Calu3 (cell line): ENCODE data around the gene BUB1. TPM values are rescaled to one million over a fixed set of nuclear protein-coding genes. Genes with fewer than 3 reads are reported as not detected.

ENCODE experiments used
- BruUV-seq: library from RNA; stranded (reverse); fragments of 400-500 nt; replicated peaks from 2 replicates; lab custom pipeline; 2021; lab: Mats Ljungman, UMichigan
- CTCF ChIA-PET: fragments of 300-600 bp; sonication (Branson Sonifier 250); formaldehyde crosslinking; loops from one replicate; lab custom pipeline; 2022; ENCODE audit warnings: antibody characterized with exemption; lab: Charles Lee
- DNase-seq: peaks from one replicate; pipeline ENCODE4 v3.0.0; 2022
- H3K27ac Mint-ChIP-seq: one replicate; pipeline ENCODE4 v1.8.0; 2022; ENCODE audit warnings: mixed read lengths; ENCODE audit not compliant: unreplicated experiment
- H3K27me3 Mint-ChIP-seq: one replicate; pipeline ENCODE4 v1.8.0; 2022; ENCODE audit warnings: mixed read lengths; ENCODE audit not compliant: unreplicated experiment
- H3K36me3 Mint-ChIP-seq: one replicate; pipeline ENCODE4 v1.8.0; 2022; ENCODE audit warnings: mild to moderate bottlenecking, moderate library complexity, mixed read lengths; ENCODE audit not compliant: insufficient read depth, unreplicated experiment
- H3K4me1 Mint-ChIP-seq: one replicate; pipeline ENCODE4 v1.8.0; 2022; ENCODE audit warnings: mild to moderate bottlenecking, low read depth, mixed read lengths; ENCODE audit not compliant: unreplicated experiment
- H3K4me3 Mint-ChIP-seq: one replicate; pipeline ENCODE4 v1.8.0; 2022; ENCODE audit warnings: mild to moderate bottlenecking, low read depth, moderate library complexity, mixed read lengths; ENCODE audit not compliant: unreplicated experiment
- H3K9me3 Mint-ChIP-seq: one replicate; pipeline ENCODE4 v1.8.0; 2022; ENCODE audit warnings: low read depth, mixed read lengths; ENCODE audit not compliant: unreplicated experiment
- intact Hi-C: fragments of 100-400 bp; cut with micrococcal nuclease; formaldehyde crosslinking; loops from one replicate; pipeline ENCODE4 v1.10.0; 2022; ENCODE audit not compliant: unreplicated experiment
- total RNA-seq: library from RNA; stranded (reverse); gene quantifications from 2 replicates; pipeline ENCODE4 v1.2.3, GENCODE V29; 2022
- TF ChIP-seq, protein P1 (sequence below): fragments of 200-600 bp; IDR thresholded peaks from one replicate; pipeline ENCODE4 v1.8.0; 2022; ENCODE audit warnings: antibody characterized with exemption; ENCODE audit not compliant: unreplicated experiment

The BUB1 gene
- total RNA-seq, 1 experiment from 2014 or later, result 66.1 TPM

DNA sequence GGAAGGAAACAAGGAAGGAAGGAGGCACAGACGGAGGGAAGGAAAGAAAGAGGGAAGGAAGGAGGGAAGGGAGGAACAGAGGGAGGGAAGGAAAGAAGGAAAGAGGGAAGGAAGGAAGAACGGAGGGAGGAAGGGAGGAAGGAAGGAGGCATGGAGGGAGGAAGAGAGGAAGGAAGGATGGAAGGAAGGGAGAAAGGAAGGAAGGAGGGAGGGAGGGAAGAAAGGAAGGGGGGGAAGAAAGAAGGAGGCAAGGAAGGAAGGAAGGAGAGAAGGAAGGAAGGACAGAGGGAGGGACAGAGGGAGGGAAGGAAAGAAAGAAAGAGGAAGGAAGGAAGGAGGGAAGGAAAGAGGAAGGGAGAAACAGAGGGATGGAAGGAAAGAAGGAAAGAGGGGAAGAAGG lies 47.0 kb upstream of the BUB1 start:
- H3K27ac Mint-ChIP-seq, result no peak overlapping the region
- H3K9me3 Mint-ChIP-seq, result no peaks in the 10 kb centered on the region
- CTCF ChIA-PET, result no interaction called here
- H3K4me3 Mint-ChIP-seq, result no peak overlapping the region
- DNase-seq, result no peak
- H3K4me1 Mint-ChIP-seq, result no peaks in the 10 kb centered on the region
- TF ChIP-seq, protein P1, sequence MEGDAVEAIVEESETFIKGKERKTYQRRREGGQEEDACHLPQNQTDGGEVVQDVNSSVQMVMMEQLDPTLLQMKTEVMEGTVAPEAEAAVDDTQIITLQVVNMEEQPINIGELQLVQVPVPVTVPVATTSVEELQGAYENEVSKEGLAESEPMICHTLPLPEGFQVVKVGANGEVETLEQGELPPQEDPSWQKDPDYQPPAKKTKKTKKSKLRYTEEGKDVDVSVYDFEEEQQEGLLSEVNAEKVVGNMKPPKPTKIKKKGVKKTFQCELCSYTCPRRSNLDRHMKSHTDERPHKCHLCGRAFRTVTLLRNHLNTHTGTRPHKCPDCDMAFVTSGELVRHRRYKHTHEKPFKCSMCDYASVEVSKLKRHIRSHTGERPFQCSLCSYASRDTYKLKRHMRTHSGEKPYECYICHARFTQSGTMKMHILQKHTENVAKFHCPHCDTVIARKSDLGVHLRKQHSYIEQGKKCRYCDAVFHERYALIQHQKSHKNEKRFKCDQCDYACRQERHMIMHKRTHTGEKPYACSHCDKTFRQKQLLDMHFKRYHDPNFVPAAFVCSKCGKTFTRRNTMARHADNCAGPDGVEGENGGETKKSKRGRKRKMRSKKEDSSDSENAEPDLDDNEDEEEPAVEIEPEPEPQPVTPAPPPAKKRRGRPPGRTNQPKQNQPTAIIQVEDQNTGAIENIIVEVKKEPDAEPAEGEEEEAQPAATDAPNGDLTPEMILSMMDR, result no peak
- intact Hi-C loops, result no loop called here
- peaks cover 78% of the 10 kb centered on the region for H3K27me3 Mint-ChIP-seq
- BruUV-seq, result no TSS peak
- no peaks in the 10 kb centered on the region for H3K36me3 Mint-ChIP-seq

DNA sequence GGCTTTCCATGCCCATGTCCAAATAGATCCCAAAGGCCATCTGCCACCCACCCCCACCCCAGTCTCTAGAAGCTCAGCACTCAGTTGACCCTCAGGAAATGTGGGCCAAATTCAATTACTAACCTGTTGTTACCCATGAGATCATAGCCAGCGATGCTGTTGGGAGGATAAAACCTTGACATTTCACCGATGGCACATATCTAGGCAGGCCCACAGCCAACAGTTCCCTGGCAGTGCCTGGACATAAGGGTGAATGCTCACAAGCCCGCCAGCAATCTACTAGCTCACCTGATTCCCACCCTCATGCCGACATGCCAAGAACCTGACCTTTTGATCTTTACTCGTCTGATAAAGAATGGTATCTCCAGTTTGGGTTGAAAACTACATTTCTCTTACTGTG lies 42.7 kb upstream of the BUB1 start:
- BruUV-seq, result no TSS peak
- peaks cover 91% of the 10 kb centered on the region for H3K27me3 Mint-ChIP-seq
- H3K4me3 Mint-ChIP-seq, result no peak overlapping the region
- no peaks in the 10 kb centered on the region for H3K4me1 Mint-ChIP-seq
- CTCF ChIA-PET, result no interaction called here
- DNase-seq, result no peak
- H3K9me3 Mint-ChIP-seq, result no peaks in the 10 kb centered on the region
- intact Hi-C loops, result no loop called here
- no peak overlapping the region for H3K27ac Mint-ChIP-seq
- TF ChIP-seq, protein P1, result no peak
- no peaks in the 10 kb centered on the region for H3K36me3 Mint-ChIP-seq

DNA sequence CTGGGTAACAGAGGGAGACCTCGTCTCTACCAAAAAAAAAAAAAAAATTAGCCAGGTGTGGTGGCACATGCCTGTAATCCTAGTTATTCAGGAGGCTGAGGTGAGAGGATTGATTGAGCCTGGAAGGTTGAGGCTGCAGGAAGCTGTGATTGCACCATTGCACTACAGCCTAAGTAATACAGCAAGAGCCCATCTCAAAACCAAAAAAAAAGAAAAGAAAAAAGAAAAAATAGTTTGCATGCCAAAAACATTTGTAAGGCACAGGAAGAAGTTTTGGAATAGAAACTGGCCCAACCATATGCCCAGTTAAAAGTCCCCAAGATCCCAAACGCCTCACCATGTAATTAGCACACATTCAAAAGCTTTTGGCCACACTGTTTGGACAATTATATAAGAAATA lies 41.1 kb upstream of the BUB1 start:
- Mint-ChIP-seq H3K27me3 (peaks cover 91% of the 10 kb centered on the region), H3K9me3 (no peaks in the 10 kb centered on the region), H3K36me3 (no peaks in the 10 kb centered on the region), H3K4me1 (no peaks in the 10 kb centered on the region), H3K27ac (no peak overlapping the region), H3K4me3 (no peak overlapping the region)
- no TSS peak for BruUV-seq
- intact Hi-C loops, result no loop called here
- TF ChIP-seq, protein P1, result no peak
- no peak for DNase-seq
- CTCF ChIA-PET, result no interaction called here

DNA sequence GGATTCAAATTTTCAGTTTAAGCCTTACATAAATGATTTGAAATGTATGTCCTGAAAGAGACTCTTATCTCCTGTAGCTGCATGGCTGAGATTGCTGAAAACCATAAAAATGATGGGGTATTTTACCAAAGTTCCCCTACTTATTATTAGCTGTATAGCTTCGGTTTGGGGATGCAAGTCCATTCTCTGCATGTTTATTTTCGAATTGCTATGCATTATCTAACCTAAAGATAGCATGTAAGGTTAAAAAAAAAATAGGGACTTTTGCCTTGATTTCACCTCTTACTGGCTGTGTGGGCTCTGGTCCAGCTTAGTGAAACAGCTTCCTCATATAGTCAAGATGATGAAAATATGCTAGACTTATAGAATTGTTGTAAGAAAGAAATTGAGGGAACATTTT lies 40.5 kb upstream of the BUB1 start:
- BruUV-seq, result no TSS peak
- H3K36me3 Mint-ChIP-seq, result no peaks in the 10 kb centered on the region
- peaks cover 91% of the 10 kb centered on the region for H3K27me3 Mint-ChIP-seq
- H3K9me3 Mint-ChIP-seq, result no peaks in the 10 kb centered on the region
- CTCF ChIA-PET, result no interaction called here
- no peak overlapping the region for H3K27ac Mint-ChIP-seq
- no peak for DNase-seq
- intact Hi-C loops, result no loop called here
- H3K4me1 Mint-ChIP-seq, result no peaks in the 10 kb centered on the region
- TF ChIP-seq, protein P1, result no peak
- no peak overlapping the region for H3K4me3 Mint-ChIP-seq
